Measurements from ENCODE around the gene PDE5A. TPM values are rescaled to one million over a fixed set of nuclear protein-coding genes. Genes with fewer than 3 reads are reported as not detected.

The PDE5A gene
- total RNA-seq (100 to 1,000 TPM in 1 of 2 donors, 10 to 100 TPM in 1; 27.6 to 121 TPM), polyA plus RNA-seq (1 to 10 TPM; 3.8 to 6.2 TPM)
- long read RNA-seq, donor 1, full-length matches to known transcripts = 3 of 3 reads
- long read RNA-seq, donor 1, partial matches to known transcripts = 0 of 3 reads
- long read RNA-seq, donor 1, other reads (novel, unspliced or antisense) = 0 of 3 reads
- long read RNA-seq, donor 2 = 0 reads
- long read RNA-seq, donor 3, partial matches to known transcripts = 5 of 7 reads
- long read RNA-seq, donor 3, other reads (novel, unspliced or antisense) = 0 of 7 reads
- long read RNA-seq, donor 4 = 0 reads
- long read RNA-seq, donor 5, full-length matches to known transcripts = 1 of 1 reads
- long read RNA-seq, donor 5, partial matches to known transcripts = 0 of 1 reads
- long read RNA-seq, donor 5, other reads (novel, unspliced or antisense) = 0 of 1 reads

GRCh38 chr4:119628281-119629141, at the start of gene PDE5A:
Gene PDE5A (minus strand): TSS chr4:119628804. CDS start chr4:119628671, 133 bp downstream.
- Histone ChIP-seq H3K36me3 (ENCODE audit: control insufficient read depth in 4 of 4, insufficient read depth in 4 of 4, low read length in 4 of 4) (peaks cover 0 to 5% (median 0%) of the 10 kb centered on the region in 4 donors), H3K4me3 (peak within 1 kb of the TSS; percentile 89), H3K27me3 (ENCODE audit: control insufficient read depth in 3 of 3, insufficient read depth in 3 of 3, low read length in 2 of 3) (no peaks in the 10 kb centered on the region), H3K4me1 (ENCODE audit: control insufficient read depth in 5 of 5, insufficient read depth in 5 of 5, low read length in 5 of 5) (peaks cover 0 to 27% (median 4%) of the 10 kb centered on the region in 5 donors), H3K27ac (ENCODE audit: low read depth in 1 of 2, low read length in 1 of 2) (peak within 1 kb of the TSS; percentile 55 to 96), H3K9ac (ENCODE audit: insufficient read depth in 1 of 2, low read length in 2 of 2) (peak within 1 kb of the TSS; percentile 49 to 84), H3K9me3 (ENCODE audit: control insufficient read depth in 4 of 4, insufficient read depth in 3 of 4, low read length in 3 of 4) (no peaks in the 10 kb centered on the region)
- peak; percentile 94 for DNase-seq
- WGBS, 2 donors = 0% methylated on average over 46 to 65 of the region's 65 CpGs
- TF ChIP-seq CTCF (IDR thresholded peaks at IDR 0.05; ENCODE audit: control extremely low read depth, extremely low read depth) = peak; percentile 81
- ATAC-seq (ENCODE audit: insufficient read depth, low FRiP score) = peak; percentile 90

GRCh38 chr4:119676101-119676500, 47.5 kb upstream of the PDE5A start:
- Histone ChIP-seq H3K4me1 (ENCODE audit: control insufficient read depth in 5 of 5, insufficient read depth in 5 of 5, low read length in 5 of 5) (peaks cover 0 to 14% (median 0%) of the 10 kb centered on the region in 5 donors), H3K27ac (ENCODE audit: low read depth in 1 of 2, low read length in 1 of 2) (no peak overlapping the region), H3K9ac (ENCODE audit: insufficient read depth in 1 of 2, low read length in 2 of 2) (no peak overlapping the region), H3K4me3 (no peak overlapping the region), H3K36me3 (ENCODE audit: control insufficient read depth in 4 of 4, insufficient read depth in 4 of 4, low read length in 4 of 4) (no peaks in the 10 kb centered on the region), H3K9me3 (ENCODE audit: control insufficient read depth in 4 of 4, insufficient read depth in 3 of 4, low read length in 3 of 4) (no peaks in the 10 kb centered on the region), H3K27me3 (ENCODE audit: control insufficient read depth in 3 of 3, insufficient read depth in 3 of 3, low read length in 2 of 3) (no peaks in the 10 kb centered on the region)
- DNase-seq (no peak), ATAC-seq (ENCODE audit: insufficient read depth, low FRiP score) (no peak)
- no peak for TF ChIP-seq CTCF (IDR thresholded peaks at IDR 0.05; ENCODE audit: control extremely low read depth, extremely low read depth)
- WGBS, 2 donors = 94 to 97% methylated on average over 3 of the region's 3 CpGs

DNA sequence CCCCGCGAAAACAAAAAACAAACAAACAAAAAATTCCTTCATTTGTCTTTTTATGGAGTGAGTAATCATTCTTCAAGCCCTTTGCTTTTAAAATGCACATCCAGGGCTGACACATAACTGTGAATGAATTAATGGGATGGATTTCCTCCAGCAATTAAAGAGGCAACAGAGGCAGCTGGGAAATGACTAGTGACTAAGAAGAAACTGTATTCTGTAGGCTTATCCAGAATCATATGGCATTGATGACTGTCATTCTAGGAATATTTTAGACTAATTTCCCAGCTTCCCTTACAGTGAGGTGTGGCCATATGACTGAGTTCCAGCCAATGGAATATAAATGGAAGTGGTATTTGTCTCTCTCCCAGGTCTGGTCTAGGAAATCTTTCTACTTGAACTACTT, 46.8 kb upstream of the PDE5A start:
- Histone ChIP-seq H3K4me1 (ENCODE audit: control insufficient read depth in 5 of 5, insufficient read depth in 5 of 5, low read length in 5 of 5) (peaks cover 0 to 14% (median 0%) of the 10 kb centered on the region in 5 donors), H3K9ac (ENCODE audit: insufficient read depth in 1 of 2, low read length in 2 of 2) (no peak overlapping the region), H3K9me3 (ENCODE audit: control insufficient read depth in 4 of 4, insufficient read depth in 3 of 4, low read length in 3 of 4) (no peaks in the 10 kb centered on the region), H3K36me3 (ENCODE audit: control insufficient read depth in 4 of 4, insufficient read depth in 4 of 4, low read length in 4 of 4) (no peaks in the 10 kb centered on the region), H3K27ac (ENCODE audit: low read depth in 1 of 2, low read length in 1 of 2) (no peak overlapping the region), H3K4me3 (no peak overlapping the region), H3K27me3 (ENCODE audit: control insufficient read depth in 3 of 3, insufficient read depth in 3 of 3, low read length in 2 of 3) (no peaks in the 10 kb centered on the region)
- DNase-seq (no peak), ATAC-seq (ENCODE audit: insufficient read depth, low FRiP score) (no peak)
- WGBS, 2 donors = 94% methylated on average over 2 of the region's 2 CpGs
- no peak for TF ChIP-seq CTCF (IDR thresholded peaks at IDR 0.05; ENCODE audit: control extremely low read depth, extremely low read depth)

All from lung (tissue), 16 donors.